Keratinocyte (primary cell): ENCODE measurements around the gene MTMR3. TPM values are rescaled to one million over a fixed set of nuclear protein-coding genes. Genes with fewer than 3 reads are reported as not detected.

ENCODE experiments used
- DNase-seq: peaks from one replicate; pipeline ENCODE4 v3.0.0-alpha.2; 2011; ENCODE audit warnings: low read depth, missing footprints, low spot score
- FAIRE-seq: peaks from 2 replicates; lab custom pipeline; 2011; peaks lifted over from hg19 to GRCh38; lab: Jason Lieb, UNC
- H2AFZ ChIP-seq: 2 replicates; pipeline ENCODE4 v1.6.0; 2012; ENCODE audit warnings: low read length, control low read depth, inconsistent platforms; ENCODE audit not compliant: control insufficient read depth
- H3K27ac ChIP-seq: 2 replicates; pipeline ENCODE4 v1.5.1; 2011; ENCODE audit warnings: low read length; ENCODE audit not compliant: control insufficient read depth, insufficient read depth
- H3K27me3 ChIP-seq: 3 replicates; pipeline ENCODE4 v1.6.0; 2011; ENCODE audit warnings: low read length; ENCODE audit not compliant: control insufficient read depth, insufficient read depth; ENCODE audit errors: extremely low read depth
- H3K36me3 ChIP-seq, 2 experiments: 2 replicates in 1 of 2; 3 replicates in 1 of 2; pipeline ENCODE4 v1.5.1; 2011; ENCODE audit warnings: low read length in 2 of 2, mild to moderate bottlenecking in 1 of 2; ENCODE audit not compliant: control insufficient read depth in 2 of 2, insufficient read depth in 2 of 2; ENCODE audit errors: extremely low read depth in 1 of 2
- H3K4me1 ChIP-seq: 3 replicates; pipeline ENCODE4 v1.5.1; 2011; ENCODE audit warnings: low read length; ENCODE audit not compliant: control insufficient read depth, insufficient read depth; ENCODE audit errors: extremely low read depth
- H3K4me2 ChIP-seq: 3 replicates; pipeline ENCODE4 v1.6.0; 2011; ENCODE audit warnings: low read depth, low read length; ENCODE audit not compliant: control insufficient read depth, insufficient read depth; ENCODE audit errors: extremely low read depth
- H3K4me3 ChIP-seq, 3 experiments: fragments of 200-600 bp in 1 of 3; sonication (generic) in 1 of 3; 2 replicates in 2 of 3; 3 replicates in 1 of 3; pipeline ENCODE4 v1.5.1; 2011 to 2016; ENCODE audit warnings: low read length in 3 of 3, mild to moderate bottlenecking in 3 of 3, control low read depth in 2 of 3, inconsistent platforms in 1 of 3, low read depth in 1 of 3, mixed read lengths in 1 of 3, mixed run types in 1 of 3, moderate library complexity in 1 of 3; ENCODE audit not compliant: control insufficient read depth in 2 of 3, insufficient read depth in 2 of 3; ENCODE audit errors: extremely low read depth in 1 of 3
- H3K79me2 ChIP-seq: 2 replicates; pipeline ENCODE4 v1.6.0; 2012; ENCODE audit warnings: low read length; ENCODE audit not compliant: control insufficient read depth, insufficient read depth
- H3K9ac ChIP-seq: 3 replicates; pipeline ENCODE4 v1.6.0; 2011; ENCODE audit warnings: low read length; ENCODE audit not compliant: control insufficient read depth, insufficient read depth; ENCODE audit errors: extremely low read depth
- H3K9me1 ChIP-seq: 3 replicates; pipeline ENCODE4 v1.6.0; 2011; ENCODE audit warnings: low read length; ENCODE audit not compliant: control insufficient read depth, insufficient read depth; ENCODE audit errors: extremely low read depth
- H3K9me3 ChIP-seq: 2 replicates; pipeline ENCODE4 v1.5.1; 2012; ENCODE audit warnings: low read depth, low read length; ENCODE audit not compliant: control insufficient read depth
- H4K20me1 ChIP-seq: 3 replicates; pipeline ENCODE4 v1.6.0; 2011; ENCODE audit warnings: low read length; ENCODE audit not compliant: control insufficient read depth, insufficient read depth; ENCODE audit errors: extremely low read depth
- EZH2 ChIP-seq: IDR thresholded peaks from one replicate; pipeline ENCODE4 v1.6.1; 2012; ENCODE audit warnings: inconsistent platforms, mild to moderate bottlenecking, low read length, moderate library complexity
- dilution Hi-C: fragments of 300-500 bp; cut with MboI; formaldehyde crosslinking; loops from one replicate; pipeline ENCODE4 v1.7.0; 2020; ENCODE audit warnings: low sequenced_read_pairs; ENCODE audit not compliant: extremely low pct_ligation_motif_present
- polyA plus RNA-seq, 5 experiments: library from polyadenylated mRNA; depleted of rRNA in 3 of 5; stranded (reverse) in 3 of 5; stranded (forward) in 1 of 5; unstranded in 1 of 5; fragments of >200 nt; gene quantifications; 1 replicate in 1 of 5; 2 replicates in 3 of 5; 3 replicates in 1 of 5; pipeline versions ENCODE4 v1.2.1 to v1.2.3, GENCODE V29; 2011 to 2012; ENCODE audit warnings: missing spikeins in 2 of 5, low read depth in 1 of 5, low replicate concordance in 1 of 5
- TF ChIP-seq, protein P1 (sequence below), 3 experiments: IDR thresholded peaks in 1 of 3; conservative IDR thresholded peaks in 1 of 3; optimal IDR thresholded peaks in 1 of 3; 2 replicates in 2 of 3; 3 replicates in 1 of 3; pipeline versions ENCODE3 to v1.5.1; 2011; ENCODE audit warnings: low read length in 3 of 3, mild to moderate bottlenecking in 3 of 3, moderate library complexity in 2 of 3, control low read depth in 1 of 3, inconsistent platforms in 1 of 3; ENCODE audit not compliant: insufficient read depth in 2 of 3; ENCODE audit errors: extremely low read depth in 1 of 3

MTMR3 gene
- polyA plus RNA-seq, 1 donor (not counting 4 experiments of a cell fraction or from before 2014, with no cell fraction given): 16.5 TPM

DNA sequence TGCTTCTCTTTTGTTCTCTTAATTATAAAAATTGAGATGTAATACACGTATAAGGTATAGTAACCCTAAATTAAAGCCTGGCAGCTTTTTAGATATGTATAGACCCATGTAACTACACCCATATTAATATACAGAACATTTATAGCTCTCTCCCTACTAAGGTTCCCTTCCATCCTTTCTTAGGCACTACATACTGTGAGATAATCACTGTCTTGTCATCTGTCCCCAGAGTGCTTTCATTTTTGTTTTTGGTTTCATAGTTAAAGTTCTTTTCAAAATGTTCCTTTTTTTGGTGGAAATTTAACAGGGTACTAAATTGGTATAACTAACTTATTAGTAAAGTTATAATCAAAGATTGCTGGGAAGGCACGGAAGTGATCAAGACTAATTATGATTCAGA is 49.2 kb downstream of the MTMR3 start:
- TF ChIP-seq, protein P1, sequence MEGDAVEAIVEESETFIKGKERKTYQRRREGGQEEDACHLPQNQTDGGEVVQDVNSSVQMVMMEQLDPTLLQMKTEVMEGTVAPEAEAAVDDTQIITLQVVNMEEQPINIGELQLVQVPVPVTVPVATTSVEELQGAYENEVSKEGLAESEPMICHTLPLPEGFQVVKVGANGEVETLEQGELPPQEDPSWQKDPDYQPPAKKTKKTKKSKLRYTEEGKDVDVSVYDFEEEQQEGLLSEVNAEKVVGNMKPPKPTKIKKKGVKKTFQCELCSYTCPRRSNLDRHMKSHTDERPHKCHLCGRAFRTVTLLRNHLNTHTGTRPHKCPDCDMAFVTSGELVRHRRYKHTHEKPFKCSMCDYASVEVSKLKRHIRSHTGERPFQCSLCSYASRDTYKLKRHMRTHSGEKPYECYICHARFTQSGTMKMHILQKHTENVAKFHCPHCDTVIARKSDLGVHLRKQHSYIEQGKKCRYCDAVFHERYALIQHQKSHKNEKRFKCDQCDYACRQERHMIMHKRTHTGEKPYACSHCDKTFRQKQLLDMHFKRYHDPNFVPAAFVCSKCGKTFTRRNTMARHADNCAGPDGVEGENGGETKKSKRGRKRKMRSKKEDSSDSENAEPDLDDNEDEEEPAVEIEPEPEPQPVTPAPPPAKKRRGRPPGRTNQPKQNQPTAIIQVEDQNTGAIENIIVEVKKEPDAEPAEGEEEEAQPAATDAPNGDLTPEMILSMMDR (optimal IDR thresholded peaks at IDR 0.05 in 1 of 3, IDR thresholded peaks at IDR 0.05 in 1 of 3, conservative IDR thresholded peaks at IDR 0.05 in 1 of 3; ENCODE audit: extremely low read depth in 1 of 3, insufficient read depth in 2 of 3, low read length in 3 of 3): no peak
- no peak for TF ChIP-seq EZH2
- Histone ChIP-seq H3K4me2 (no peak overlapping the region), H2AFZ (no peak overlapping the region), H3K27me3 (no peaks in the 10 kb centered on the region), H3K79me2 (peaks cover 63% of the 10 kb centered on the region), H3K9ac (no peak overlapping the region), H4K20me1 (peaks cover 4% of the 10 kb centered on the region), H3K27ac (no peak overlapping the region), H3K9me1 (peaks cover 2% of the 10 kb centered on the region), H3K4me1 (no peaks in the 10 kb centered on the region), H3K36me3 (no peaks in the 10 kb centered on the region), H3K4me3 (no peak overlapping the region), H3K9me3 (no peaks in the 10 kb centered on the region)
- dilution Hi-C loops: no loop called here
- no peak for DNase-seq
- no peak for FAIRE-seq

DNA sequence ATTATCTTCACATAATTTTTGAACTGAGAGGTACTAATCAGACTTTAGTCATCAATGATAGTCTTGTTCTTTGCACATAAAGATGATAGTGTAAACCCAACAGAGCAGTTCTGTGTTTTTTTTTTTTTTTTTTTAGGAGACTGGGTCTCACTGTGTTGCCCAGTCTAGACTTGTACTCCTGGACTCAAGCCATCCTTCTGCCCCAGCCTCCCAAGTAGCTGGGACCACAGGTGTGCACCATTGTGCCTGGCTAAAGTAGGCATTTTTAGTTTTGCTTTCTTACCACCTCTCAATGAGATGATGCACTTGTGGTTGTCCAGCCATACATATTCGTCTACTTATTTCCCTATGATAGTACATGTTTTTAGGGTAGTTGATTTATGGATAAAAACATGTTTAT is 50.6 kb downstream of the MTMR3 start:
- Histone ChIP-seq H3K4me2 (no peak overlapping the region), H3K27ac (no peak overlapping the region), H3K9me1 (no peaks in the 10 kb centered on the region), H3K9ac (no peak overlapping the region), H3K27me3 (no peaks in the 10 kb centered on the region), H3K4me3 (no peak overlapping the region), H2AFZ (no peak overlapping the region), H3K4me1 (no peaks in the 10 kb centered on the region), H3K79me2 (peaks cover 61% of the 10 kb centered on the region), H3K9me3 (no peaks in the 10 kb centered on the region), H4K20me1 (peaks cover 4% of the 10 kb centered on the region), H3K36me3 (no peaks in the 10 kb centered on the region)
- DNase-seq (no peak), FAIRE-seq (no peak)
- dilution Hi-C loops: no loop called here
- TF ChIP-seq, protein P1 (optimal IDR thresholded peaks at IDR 0.05 in 1 of 3, IDR thresholded peaks at IDR 0.05 in 1 of 3, conservative IDR thresholded peaks at IDR 0.05 in 1 of 3; ENCODE audit: extremely low read depth in 1 of 3, insufficient read depth in 2 of 3, low read length in 3 of 3): no peak
- TF ChIP-seq EZH2: no peak
